HG03565 (cell line): ENCODE measurements around the gene CIDEC.

Experiments used
- ATAC-seq: cut with Tn5 transposase; IDR thresholded peaks from one replicate; pipeline ENCODE4 v1.9.1; 2021; ENCODE audit warnings: mild to moderate bottlenecking, moderate library complexity; ENCODE audit not compliant: unreplicated experiment

CIDEC gene, protein sequence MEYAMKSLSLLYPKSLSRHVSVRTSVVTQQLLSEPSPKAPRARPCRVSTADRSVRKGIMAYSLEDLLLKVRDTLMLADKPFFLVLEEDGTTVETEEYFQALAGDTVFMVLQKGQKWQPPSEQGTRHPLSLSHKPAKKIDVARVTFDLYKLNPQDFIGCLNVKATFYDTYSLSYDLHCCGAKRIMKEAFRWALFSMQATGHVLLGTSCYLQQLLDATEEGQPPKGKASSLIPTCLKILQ

DNA sequence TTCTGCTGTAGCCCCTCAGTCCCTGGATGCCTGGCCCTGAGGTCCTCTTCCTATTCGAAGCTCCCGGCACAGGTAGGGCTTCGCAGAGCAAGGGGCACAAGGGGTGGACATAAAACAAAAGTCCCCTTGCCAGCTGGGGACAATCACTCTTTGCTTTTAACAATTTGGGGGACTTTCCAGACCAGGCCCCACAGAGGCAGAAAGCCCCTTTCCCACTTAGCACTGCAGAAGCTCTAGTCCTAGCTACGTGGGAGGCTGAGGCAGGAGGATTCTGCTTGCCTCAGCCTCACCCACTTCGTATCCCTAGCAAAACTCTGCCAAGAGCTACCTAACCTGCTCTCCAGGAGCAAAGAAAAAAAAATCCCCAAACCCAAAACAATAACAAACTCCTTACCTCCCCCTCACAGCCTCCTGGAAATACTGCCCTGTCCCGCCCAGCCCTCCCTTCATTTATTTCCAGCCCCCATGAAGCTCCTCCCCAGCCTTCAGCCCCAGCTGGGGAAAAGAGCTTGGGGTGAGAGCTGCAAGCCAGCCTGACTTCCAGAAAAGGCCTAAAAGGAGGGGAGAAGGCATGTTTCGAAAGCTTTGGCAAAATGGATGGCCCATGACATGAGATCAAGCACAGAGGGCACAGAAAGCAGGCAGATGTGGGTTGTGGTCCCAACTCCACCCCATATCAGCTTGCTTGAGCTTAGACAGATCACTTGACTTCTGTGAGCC lies at the start of gene CIDEC:
CIDEC (minus strand) TSS at position 424 of the 720 bp plus-strand sequence. CDS start 1,767 bp downstream, outside the sequence.
- ATAC-seq = no peak

DNA sequence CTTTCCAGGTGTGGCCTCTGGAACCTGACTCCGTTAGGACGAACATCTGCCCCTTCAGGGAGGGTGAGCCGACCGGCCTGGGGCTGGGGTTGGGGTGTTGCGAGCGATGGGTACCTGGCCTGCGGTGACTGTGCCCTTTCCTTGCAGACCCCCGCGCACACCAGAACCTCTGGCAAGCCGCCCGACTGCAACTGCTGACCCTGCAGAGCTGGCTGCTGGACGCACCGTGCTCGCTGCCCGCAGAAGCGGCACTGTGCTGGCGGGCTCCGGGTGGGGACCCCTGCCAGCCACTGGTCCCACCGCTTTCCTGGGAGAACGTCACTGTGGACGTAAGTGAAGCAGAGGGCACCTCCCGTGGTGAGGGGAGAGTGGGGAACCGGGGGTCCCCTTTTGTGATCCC lies 48.1 kb upstream of the CIDEC start:
- ATAC-seq = no peak

DNA sequence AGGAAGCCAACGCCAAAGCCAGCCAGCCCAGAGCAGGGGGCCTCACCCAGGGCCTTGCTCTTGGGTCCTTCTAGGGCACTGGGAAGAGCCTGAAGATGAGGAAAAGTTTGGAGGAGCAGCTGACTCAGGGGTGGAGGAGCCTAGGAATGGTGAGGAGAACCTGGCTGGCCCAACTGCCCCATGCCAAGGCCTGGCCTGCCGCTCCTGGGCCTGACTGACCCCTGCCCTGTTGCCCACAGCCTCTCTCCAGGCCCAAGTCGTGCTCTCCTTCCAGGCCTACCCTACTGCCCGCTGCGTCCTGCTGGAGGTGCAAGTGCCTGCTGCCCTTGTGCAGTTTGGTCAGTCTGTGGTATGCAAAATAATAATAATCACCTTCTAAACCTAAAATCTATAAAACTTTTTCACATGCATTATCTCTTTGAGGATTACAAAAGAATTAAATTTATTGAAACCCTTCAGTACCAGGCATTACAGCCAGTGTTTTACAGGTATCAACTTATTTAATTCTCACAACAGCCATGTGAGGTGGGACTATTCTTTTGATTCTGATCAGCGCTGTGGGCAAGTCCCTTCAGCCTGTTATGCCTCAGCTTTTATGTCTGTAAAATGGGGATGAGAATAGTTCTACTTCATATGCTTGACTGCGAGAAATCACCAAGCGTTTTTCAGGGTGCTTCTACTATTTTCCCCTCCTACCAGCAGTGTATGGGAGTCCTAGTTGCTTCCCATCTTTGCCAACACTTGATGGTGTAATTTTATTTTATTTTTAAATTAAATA lies 38.4 kb upstream of the CIDEC start:
- ATAC-seq = no peak

DNA sequence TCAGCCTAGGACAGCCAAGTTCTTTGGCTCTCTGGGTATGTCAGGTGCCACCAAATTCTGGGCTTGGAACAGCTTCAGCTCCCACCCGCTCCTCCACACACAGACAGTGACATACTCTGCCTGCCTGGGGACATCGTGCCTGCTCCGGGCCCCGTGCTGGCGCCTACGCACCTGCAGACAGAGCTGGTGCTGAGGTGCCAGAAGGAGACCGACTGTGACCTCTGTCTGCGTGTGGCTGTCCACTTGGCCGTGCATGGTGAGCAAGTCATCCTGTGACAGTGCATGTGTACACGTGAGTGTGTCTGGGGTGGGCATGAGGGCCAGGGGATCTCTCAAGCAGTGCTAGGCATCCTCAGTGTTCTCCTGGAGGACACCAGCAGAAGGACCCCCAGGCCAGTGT lies 37.8 kb upstream of the CIDEC start:
- no peak for ATAC-seq

DNA sequence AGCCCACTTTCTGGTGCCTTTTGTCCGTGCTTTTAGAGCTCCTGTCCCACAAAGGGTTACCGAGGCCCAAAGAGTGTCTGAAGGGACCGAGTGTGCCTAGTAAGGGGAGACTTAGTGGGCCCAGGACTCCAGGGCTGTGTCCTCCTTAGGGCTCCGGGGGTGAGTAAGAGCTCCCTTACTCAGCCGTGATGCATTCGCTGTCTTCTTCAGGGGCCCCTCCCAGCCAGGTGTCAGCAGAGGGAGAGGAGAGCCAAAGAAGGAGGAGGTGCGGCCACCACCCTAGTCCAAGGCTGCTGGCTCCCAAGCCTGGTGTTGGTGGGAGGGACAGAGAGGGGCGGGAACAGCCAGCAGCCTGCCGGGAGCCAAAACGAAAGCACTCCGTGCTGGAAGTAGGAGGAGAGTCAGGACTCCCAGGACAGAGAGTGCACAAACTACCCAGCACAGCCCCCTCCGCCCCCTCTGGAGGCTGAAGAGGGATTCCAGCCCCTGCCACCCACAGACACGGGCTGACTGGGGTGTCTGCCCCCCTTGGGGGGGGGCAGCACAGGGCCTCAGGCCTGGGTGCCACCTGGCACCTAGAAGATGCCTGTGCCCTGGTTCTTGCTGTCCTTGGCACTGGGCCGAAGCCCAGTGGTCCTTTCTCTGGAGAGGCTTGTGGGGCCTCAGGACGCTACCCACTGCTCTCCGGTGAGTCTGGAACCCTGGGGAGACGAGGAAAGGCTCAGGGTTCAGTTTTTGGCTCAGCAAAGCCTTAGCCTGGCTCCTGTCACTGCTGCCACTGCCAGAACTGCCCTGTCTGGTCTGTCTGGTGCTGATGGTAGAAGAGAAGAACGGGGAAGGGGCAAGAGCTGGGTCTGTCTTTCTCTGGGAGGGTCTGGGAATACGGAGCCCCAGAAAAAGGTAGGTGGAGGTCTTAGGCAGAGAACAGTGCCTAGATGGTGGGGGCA lies 37.0 kb upstream of the CIDEC start, which contains the start of gene IL17RC:
IL17RC (plus strand) TSS at position 365 of the 947 bp plus-strand sequence; CDS start at position 583, 218 bp downstream.
- no peak for ATAC-seq

DNA sequence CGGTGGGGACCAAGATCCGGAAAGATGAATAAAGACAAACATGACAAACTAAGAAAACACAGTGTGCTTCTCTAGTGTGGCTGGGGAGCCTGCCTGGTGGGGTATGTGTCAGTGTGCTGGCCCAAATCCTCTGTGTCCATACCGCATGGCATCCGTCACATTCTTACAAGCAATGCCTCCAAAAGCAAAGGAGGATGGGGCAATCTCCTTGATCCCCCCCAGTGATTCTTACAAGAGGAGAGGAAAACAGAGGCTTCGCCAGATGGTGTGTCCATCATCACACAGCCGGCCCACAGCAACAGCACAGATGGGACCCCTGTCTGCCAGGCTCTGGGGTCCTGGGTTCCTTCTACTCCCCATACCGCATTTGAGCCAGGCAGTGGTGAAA lies 36.3 kb upstream of the CIDEC start:
- no peak for ATAC-seq

DNA sequence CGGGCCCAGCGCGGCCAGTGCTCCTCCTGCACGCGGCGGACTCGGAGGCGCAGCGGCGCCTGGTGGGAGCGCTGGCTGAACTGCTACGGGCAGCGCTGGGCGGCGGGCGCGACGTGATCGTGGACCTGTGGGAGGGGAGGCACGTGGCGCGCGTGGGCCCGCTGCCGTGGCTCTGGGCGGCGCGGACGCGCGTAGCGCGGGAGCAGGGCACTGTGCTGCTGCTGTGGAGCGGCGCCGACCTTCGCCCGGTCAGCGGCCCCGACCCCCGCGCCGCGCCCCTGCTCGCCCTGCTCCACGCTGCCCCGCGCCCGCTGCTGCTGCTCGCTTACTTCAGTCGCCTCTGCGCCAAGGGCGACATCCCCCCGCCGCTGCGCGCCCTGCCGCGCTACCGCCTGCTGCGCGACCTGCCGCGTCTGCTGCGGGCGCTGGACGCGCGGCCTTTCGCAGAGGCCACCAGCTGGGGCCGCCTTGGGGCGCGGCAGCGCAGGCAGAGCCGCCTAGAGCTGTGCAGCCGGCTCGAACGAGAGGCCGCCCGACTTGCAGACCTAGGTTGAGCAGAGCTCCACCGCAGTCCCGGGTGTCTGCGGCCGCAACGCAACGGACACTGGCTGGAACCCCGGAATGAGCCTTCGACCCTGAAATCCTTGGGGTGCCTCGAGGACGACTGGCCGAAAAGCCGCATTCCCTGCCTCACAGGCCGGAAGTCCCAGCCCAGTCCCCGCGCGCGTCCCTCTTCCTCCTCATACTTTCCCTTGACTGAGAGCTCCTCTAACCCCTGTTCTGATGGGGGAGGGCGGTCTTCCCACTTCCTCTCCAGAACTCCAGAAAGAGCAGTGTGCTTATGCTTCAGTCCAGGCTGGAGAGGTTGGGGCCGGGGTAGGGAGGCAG lies 35.4 kb upstream of the CIDEC start:
- ATAC-seq = no peak

DNA sequence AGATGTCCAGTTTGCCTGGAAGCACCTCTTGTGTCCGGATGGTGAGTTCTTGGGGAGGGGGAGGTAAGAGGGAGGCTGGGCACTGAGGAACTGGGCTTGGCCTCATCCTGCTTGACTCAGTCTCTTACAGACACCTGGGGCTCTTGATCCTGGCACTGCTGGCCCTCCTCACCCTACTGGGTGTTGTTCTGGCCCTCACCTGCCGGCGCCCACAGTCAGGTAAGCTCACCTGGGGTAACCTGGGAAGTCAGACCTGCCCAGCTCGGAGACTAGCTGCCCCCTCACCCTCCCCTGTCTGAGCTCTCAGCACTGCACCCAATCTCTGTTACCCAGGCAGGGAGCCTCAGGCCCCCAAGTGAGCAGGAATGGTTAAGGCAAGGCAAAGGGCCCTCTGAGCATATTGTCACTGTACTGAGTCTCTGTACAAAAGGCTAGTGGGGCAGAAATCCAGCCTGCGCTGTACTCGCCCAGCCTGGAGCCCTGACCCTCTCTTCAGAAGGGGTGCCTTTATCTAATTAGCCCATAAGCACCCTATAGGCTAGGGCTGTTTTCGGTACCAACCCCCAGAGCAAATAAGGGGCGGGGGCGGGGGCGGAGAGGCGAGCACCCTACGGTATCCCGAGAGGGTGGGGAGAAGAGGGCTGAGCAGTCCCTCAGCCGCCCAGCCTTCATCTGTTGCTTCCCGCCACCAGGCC lies 34.7 kb upstream of the CIDEC start:
- no peak for ATAC-seq

DNA sequence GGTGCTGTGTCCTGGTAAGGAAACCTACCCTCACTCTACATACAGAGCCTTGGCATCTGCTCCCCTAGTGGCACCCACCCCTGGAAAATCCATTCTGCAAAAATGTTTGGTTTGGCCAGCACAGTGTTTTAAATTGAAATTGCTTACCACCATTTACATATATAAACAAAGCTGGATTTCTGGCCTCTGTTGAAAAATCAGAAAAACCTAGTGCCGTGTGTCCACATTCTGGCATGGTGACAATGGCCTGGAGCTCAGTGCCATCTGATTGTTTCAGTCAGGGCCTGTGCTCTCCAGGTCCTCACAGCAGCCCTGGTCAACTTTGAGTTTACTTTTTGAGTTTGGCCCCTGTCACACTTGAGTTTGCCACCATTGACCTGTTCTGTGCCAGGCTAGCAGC lies 34.0 kb upstream of the CIDEC start:
- ATAC-seq = no peak

DNA sequence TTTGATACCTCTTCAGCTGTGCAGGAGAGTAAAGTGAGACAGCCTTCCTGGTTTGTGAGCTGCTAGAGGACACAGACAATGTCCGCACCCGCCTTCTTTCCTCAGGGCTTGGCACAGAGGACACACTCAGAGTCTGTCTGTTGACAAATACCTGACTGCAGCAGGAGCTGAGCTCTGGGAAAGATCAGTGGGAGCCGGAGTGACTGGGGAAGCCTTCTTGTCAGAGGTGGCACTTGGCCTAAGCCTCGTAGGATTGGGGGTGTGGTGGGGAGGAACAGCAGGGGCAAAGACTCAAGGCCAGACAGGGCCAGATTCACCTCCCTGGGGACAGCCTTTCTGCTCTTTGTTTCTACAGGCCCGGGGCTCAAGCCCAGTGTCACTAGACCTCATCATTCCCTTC lies 33.5 kb upstream of the CIDEC start:
- no peak for ATAC-seq

DNA sequence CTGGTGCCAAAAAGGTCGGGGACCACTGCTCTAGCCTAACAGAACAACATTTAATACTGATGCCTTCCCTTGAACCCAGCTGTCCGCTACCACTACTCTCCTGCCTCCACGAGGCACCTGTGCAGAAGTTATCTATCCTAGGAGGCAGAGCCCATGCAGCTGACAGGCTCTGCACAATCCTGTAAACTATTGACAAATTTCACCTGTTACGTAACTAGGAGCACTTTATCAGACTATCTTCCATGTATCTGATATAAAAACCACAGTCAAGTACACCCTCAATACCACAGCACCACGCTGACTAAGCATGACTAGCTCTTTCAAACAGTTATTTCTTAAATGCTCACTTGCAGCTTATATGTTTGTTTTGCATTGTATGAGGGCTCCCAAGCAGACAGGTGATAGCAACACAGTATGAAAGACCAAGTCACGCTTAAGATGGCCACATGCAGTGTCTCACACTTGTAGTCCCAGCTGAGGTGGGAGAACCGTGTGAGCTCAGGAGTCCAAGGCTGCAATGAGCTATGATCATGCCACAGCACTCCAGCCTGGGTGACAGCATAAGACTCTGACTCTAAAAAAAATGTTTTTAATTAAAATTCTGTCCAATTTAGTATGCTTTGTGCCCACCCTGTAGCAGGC lies 32.4 kb upstream of the CIDEC start:
- no peak for ATAC-seq

DNA sequence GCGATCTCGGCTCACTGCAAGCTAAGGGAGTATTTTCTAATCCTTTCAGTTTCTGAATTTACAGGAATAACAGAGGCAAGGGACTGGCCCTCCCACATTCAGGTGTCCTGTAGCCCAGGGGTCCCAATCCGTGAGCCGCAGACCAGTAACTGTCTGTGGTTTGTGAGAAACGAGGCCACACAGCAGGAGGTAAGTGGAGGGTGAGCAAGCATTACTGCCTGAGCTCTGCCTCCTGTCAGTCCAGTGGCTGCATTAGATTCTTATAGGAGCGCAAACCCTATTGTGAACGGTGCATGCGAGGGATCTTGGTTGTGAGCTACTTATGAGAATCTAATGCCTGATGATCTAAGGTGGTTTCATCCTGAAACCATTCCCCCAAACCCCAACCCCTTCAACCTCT lies 31.8 kb upstream of the CIDEC start:
- no peak for ATAC-seq

DNA sequence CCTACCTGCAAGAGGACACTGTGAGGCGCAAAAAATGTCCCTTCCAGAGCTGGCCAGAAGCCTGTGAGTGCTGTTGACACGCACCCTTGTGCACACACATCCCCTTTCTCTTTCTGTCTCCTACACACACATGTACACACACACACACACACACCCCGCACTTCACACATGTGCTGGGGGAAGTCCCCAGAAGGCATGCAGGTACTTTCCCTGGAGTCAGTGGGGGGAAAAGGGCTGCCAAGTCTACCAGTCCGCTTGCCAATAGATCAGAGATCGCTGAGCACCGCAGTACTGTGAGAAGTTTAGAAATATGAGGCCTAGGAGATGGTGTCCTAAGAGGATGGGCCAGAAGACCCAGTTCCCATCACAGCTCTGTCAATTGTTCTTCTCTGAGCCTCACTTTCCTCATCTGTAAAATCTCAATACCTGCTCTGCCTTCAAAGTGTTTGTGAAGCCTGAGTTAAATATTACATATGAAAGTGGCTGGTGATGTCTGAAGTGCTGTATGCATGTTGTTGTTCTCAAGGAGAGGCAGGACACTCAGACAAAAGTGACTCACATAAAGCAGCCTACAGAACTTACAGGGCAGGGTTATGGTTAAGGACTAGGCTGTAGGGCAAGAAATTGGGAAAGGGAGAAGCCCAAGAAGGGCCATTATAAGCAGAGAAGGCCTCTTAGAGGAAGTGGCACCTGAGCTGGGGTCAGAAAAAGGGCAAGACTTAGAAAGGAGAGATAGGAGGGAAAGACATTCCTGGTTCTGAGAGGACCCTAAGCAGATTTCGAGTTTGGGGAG lies 29.4 kb upstream of the CIDEC start:
- ATAC-seq = no peak

DNA sequence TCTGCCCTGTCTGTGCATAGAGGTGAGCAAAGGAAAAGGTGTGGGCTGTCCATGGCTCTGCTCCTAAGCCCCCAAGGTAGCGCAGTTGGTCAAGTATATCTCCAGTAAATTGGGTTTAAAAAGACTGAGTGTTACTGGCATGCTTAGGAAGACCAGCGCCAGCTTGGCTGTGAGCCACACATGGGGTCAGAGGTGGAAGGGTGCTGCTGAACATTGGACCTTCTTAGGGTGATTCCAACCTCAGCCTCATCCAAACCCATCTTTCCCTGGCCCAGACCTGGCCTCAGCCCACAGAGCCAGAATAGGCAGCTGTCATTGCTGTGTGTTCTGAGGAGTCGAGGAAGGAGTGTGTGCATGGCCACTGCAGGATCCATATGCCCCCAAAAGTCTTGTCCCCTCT lies 28.2 kb upstream of the CIDEC start:
- no peak for ATAC-seq

DNA sequence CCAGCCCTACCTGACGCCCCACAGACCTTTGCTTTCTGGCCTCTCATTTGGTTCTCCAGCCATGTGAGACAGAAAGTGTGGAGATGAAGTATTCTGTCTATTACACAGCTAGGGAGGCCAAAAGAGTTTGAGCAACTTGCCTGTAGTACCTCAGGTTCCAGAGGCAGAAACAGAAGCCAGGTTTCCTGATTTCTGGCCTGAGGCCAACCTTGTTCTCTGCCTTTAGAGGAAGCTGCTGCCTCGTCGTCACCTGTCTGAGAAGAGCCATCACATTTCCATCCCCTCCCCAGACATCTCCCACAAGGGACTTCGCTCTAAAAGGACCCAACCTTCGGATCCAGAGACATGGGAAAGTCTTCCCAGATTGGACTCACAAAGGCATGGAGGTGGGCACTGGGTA lies 26.4 kb upstream of the CIDEC start:
- ATAC-seq = no peak

DNA sequence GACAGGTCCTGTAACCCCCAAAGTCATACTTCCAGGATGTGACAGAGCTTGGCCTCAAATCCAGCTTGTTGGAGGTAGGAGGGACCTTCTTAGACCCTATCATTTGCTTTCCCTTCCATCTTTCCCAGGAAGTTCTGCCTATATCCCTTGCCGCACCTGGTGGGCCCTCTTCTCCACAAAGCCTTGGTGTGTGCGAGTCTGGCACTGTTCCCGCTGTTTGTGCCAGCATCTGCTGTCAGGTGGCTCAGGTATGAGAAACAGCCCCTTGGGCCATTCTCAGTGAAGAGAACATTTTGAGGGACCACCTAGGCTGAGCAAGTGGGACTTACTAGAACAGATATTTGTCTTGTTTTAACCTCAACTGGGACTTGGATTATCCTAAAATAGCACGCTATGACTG lies 23.9 kb upstream of the CIDEC start:
- no peak for ATAC-seq

DNA sequence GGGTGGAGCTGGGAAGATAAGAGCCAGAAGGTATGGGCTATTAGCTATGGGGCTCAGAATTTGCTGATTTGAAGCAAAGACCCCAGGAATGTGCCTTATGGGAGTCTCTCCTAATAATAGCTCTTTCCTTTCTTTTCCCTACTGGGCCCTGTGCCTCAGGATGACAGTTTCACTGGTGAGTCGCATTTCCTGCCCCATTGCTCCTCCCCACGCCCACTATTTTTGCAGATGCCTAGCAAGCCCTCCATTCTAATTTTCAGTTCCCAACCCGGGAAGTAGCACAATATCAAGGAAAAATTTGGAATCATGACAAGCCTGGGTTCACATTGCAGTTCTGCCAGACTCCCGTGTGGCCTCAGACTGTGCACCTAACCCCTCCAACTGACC lies 23.2 kb upstream of the CIDEC start:
- no peak for ATAC-seq
